Colonic mucosa (tissue), 4 donors: ENCODE results near the gene ZNF569. TPM values are rescaled to one million over a fixed set of nuclear protein-coding genes. Genes with fewer than 3 reads are reported as not detected.

ENCODE experiments used
- DNase-seq: peaks from one replicate; pipeline ENCODE4 v3.0.0-alpha.2; 2020
- H3K27ac ChIP-seq: fragments of 200-600 bp; one replicate; pipeline ENCODE4 v1.8.0; 2021
- H3K27me3 ChIP-seq: fragments of 200-600 bp; one replicate; pipeline ENCODE4 v1.8.0; 2021
- H3K36me3 ChIP-seq: fragments of 200-600 bp; one replicate; pipeline ENCODE4 v1.8.0; 2021
- H3K4me1 ChIP-seq: fragments of 200-600 bp; one replicate; pipeline ENCODE4 v1.8.0; 2021; ENCODE audit warnings: mild to moderate bottlenecking
- H3K4me3 ChIP-seq: fragments of 200-600 bp; one replicate; pipeline ENCODE4 v1.8.0; 2021
- H3K9ac ChIP-seq, 2 donors: one replicate each; pipeline ENCODE4 v1.7.0; 2013; ENCODE audit warnings: control low read depth in 2 of 2, low read depth in 2 of 2, low read length in 2 of 2
- H3K9me3 ChIP-seq: fragments of 200-600 bp; one replicate; pipeline ENCODE4 v1.8.0; 2021
- intact Hi-C: fragments of 100-400 bp; cut with DNase I; formaldehyde crosslinking; loops from one replicate; pipeline ENCODE4 v1.14.1; 2022
- total RNA-seq, 2 donors: library from RNA; stranded (reverse); fragmentation: NEBNext Ultra II Directional in 1 of 2; extraction: Animal tissue kit (Norgen Biotek cat#: 25700) in 1 of 2; gene quantifications; one replicate each; pipeline ENCODE4 v1.2.1, GENCODE V29; 2021
- TF ChIP-seq, protein P1 (sequence below): fragments of 200-600 bp; IDR thresholded peaks from one replicate; pipeline ENCODE4 v1.8.0; 2022; ENCODE audit warnings: antibody characterized with exemption, mild to moderate bottlenecking
- donor health status: healthy.
- donor health status: DM: no; HTN: no; CAD: no.
- donor health status: DM: no; HTN: no; CAD: no.

The ZNF569 gene
- total RNA-seq, 2 donors from 2014 or later = 1.1 to 1.4 TPM

DNA sequence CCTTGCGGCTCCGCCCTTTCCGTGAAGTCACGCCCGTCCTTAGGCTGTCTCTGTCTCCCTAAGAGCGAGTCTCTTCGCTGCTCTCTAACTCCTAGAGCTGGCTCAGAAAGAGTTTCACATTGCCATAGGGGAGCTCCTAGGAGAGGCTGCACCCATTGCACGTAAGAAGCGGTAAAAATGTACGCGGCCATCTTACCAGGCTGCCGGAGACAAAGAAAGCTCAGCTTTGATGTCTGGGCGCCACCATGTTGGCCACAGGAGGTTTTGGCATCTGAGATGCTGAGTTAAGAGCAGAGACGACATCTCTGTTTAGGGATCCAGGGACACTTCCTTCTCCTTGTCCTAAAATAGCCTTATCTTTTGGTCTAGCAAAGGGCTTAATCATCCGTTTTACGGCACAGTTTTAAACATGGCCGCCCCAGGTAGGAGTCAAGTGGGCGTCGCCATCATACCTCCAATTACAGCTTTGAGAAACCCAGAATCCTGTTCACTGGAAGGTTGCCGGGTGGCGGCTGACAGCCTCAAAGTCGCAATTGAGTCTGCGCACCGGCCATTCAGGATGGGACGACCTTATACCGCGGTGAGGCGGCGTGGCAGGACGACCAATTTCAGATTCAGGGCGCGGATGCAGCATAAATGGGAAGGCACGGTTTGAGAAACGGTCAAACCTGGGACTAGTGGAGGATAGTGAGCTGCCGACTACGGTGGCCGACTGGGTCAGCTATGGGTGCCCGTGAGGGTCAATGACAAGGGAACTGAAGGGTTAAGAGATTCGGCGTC is 39.3 kb upstream of the ZNF569 start, which contains the start of gene ZNF793:
ZNF793 (plus strand) TSS at position 553 of the 780 bp plus-strand sequence. CDS start 16,501 bp downstream, outside the sequence.
- Histone ChIP-seq H3K4me1 (no peaks in the 10 kb centered on the region), H3K36me3 (no peaks in the 10 kb centered on the region), H3K27me3 (no peaks in the 10 kb centered on the region), H3K9me3 (no peaks in the 10 kb centered on the region), H3K9ac (peak within 1 kb of the TSS; percentile 44 to 88), H3K27ac (peak within 1 kb of the TSS; percentile 82), H3K4me3 (peak within 1 kb of the TSS; percentile 64)
- peak; percentile 80 for DNase-seq
- intact Hi-C loops = no loop called here
- TF ChIP-seq, protein P1, sequence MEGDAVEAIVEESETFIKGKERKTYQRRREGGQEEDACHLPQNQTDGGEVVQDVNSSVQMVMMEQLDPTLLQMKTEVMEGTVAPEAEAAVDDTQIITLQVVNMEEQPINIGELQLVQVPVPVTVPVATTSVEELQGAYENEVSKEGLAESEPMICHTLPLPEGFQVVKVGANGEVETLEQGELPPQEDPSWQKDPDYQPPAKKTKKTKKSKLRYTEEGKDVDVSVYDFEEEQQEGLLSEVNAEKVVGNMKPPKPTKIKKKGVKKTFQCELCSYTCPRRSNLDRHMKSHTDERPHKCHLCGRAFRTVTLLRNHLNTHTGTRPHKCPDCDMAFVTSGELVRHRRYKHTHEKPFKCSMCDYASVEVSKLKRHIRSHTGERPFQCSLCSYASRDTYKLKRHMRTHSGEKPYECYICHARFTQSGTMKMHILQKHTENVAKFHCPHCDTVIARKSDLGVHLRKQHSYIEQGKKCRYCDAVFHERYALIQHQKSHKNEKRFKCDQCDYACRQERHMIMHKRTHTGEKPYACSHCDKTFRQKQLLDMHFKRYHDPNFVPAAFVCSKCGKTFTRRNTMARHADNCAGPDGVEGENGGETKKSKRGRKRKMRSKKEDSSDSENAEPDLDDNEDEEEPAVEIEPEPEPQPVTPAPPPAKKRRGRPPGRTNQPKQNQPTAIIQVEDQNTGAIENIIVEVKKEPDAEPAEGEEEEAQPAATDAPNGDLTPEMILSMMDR = no peak

DNA sequence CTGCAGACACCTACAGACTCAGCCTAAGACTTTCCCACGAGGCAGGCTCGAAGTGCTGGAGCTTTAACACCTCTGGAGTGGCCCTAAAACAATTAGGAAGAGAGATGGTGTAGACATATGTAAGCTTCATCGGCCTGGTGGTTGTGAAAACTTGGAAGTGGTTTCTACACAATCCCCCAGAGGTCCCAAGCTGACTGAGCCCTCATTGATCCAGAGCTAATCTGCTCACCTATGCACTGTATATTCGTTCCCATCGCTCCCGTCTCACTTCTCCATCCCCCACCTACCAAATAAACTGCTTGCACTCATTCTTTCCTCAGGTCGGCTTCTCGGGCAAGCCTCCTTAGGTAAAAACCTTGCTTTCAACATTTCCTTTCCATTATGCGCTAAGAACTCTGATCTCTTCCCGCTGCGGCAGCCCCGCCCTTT is 38.7 kb upstream of the ZNF569 start:
- no peaks in the 10 kb centered on the region for H3K36me3 ChIP-seq
- peak; percentile 16 for DNase-seq
- TF ChIP-seq, protein P1 = no peak
- peak overlapping the region; percentile 33 to 88 for H3K9ac ChIP-seq
- H3K4me3 ChIP-seq = peak overlapping the region; percentile 64
- H3K27ac ChIP-seq = peak overlapping the region; percentile 82
- intact Hi-C loops = no loop called here
- H3K9me3 ChIP-seq = no peaks in the 10 kb centered on the region
- H3K4me1 ChIP-seq = no peaks in the 10 kb centered on the region
- no peaks in the 10 kb centered on the region for H3K27me3 ChIP-seq

DNA sequence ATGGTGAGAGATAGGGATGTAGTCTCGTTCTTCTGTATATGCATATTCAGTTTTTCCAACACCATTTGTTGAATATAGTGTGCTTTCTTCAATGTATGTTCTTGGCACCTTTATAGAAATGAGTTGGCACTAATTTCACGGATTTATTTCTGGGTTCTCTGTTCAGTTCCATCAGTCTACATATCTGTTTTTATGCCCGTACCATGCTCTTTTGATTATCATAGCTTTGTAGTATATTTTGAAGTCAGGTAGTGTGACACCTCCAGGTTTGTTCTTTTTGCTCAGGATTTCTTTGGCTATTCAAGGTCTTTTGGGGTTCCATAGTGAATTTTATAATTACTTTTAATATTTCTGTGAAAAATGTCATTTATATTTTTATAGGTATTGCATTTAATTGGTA is 25.0 kb upstream of the ZNF569 start:
- H3K36me3 ChIP-seq = no peaks in the 10 kb centered on the region
- no peaks in the 10 kb centered on the region for H3K27me3 ChIP-seq
- intact Hi-C loops = no loop called here
- H3K9ac ChIP-seq = no peak overlapping the region
- no peaks in the 10 kb centered on the region for H3K4me1 ChIP-seq
- H3K9me3 ChIP-seq = no peaks in the 10 kb centered on the region
- no peak for DNase-seq
- TF ChIP-seq, protein P1 = no peak
- no peak overlapping the region for H3K27ac ChIP-seq
- no peak overlapping the region for H3K4me3 ChIP-seq

DNA sequence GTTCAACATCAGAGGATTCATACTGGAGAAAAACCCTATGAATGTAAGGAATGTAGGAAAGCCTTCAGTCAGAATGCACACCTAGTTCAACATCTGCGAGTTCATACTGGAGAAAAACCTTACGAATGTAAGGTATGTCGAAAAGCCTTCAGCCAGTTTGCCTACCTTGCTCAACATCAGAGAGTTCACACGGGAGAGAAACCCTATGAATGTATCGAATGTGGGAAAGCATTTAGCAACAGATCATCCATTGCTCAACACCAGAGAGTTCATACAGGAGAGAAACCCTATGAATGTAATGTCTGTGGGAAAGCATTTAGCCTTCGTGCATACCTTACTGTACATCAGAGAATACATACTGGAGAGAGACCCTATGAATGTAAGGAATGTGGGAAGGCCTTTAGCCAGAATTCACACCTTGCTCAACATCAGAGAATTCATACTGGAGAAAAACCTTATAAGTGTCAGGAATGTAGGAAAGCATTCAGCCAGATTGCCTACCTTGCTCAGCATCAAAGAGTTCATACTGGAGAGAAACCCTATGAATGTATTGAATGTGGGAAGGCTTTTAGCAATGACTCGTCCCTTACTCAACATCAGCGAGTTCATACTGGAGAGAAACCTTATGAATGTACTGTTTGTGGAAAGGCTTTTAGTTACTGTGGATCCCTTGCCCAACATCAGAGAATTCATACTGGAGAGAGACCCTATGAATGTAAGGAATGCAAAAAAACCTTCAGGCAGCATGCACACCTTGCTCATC is 17.3 kb upstream of the ZNF569 start:
- intact Hi-C loops = no loop called here
- Histone ChIP-seq H3K27ac (no peak overlapping the region), H3K27me3 (no peaks in the 10 kb centered on the region), H3K36me3 (peaks cover 10% of the 10 kb centered on the region), H3K9me3 (peaks cover 22% of the 10 kb centered on the region), H3K4me3 (no peak overlapping the region), H3K9ac (no peak overlapping the region), H3K4me1 (no peaks in the 10 kb centered on the region)
- DNase-seq = no peak
- TF ChIP-seq, protein P1 = no peak

DNA sequence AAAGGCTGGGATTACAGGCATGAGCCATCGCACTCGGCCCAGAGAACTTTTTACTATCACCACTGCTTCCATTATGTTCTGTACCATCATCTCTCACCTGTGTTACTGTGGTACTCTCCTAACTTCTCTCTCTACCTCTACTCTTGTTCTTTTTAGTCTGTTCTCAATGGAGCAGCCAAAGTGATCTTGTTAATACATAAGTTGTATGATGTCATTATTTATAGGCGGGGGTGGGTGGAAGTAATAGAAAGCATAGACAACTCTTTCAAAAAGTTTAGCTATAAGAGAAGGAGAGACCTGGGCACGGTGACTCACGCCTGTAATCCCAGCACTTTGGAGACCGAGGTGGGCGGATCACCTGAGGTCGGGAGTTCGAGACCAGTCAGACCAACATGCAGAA is 4.9 kb upstream of the ZNF569 start:
- Histone ChIP-seq H3K27ac (no peak overlapping the region), H3K4me3 (no peak overlapping the region), H3K27me3 (no peaks in the 10 kb centered on the region), H3K9me3 (no peaks in the 10 kb centered on the region), H3K4me1 (peaks cover 4% of the 10 kb centered on the region), H3K36me3 (no peaks in the 10 kb centered on the region), H3K9ac (no peak overlapping the region)
- no peak for DNase-seq
- intact Hi-C loops = no loop called here
- TF ChIP-seq, protein P1 = no peak
